Measurements from ENCODE around the gene ZMIZ1. TPM values are rescaled to one million over a fixed set of nuclear protein-coding genes. Genes with fewer than 3 reads are reported as not detected.

ZMIZ1 gene
- total RNA-seq, 2 experiments from 2014 or later, result 14.6 to 15.5 TPM

DNA sequence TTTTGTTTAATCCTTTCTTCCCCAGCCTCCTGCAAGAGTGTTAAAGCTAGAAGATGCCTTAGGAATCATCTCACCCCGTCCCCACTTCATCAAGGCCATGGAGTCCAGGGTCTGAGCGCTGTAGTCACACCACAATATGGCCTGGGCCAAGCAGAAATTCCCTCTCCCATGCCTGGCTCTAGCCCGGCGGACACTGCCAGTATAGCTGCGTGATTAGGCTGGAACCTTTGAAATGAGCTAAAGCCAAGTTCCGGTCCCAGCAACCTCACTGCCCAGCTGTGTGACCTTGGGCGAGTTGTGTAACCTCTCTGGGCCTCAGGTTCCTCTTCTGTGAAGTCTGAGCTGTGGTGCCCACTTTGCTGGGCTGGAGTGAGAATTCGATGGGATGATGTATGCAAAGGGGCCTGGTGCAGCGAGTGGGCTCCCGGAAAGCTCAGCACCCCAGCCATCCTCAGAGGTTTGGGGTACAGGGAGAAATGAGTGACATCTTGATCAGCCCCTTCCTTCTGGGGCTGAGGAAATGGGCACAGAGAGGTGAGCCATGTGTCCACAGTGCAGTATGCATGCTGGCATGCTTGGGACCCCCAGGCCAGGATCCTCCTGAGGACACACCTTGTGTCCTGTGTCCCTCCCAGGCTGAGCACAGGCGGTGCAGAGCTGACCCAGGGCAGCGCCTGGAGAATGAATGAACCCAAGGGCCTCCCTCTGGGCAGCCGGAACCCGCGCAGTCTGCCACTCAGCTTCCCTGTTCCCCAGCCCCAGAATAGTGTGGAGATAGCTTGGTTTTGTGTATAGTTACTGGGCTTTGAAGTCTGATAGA is 118.6 kb downstream of the ZMIZ1 start:
- no peak overlapping the region for H3K4me3 ChIP-seq (ENCODE audit: low read length)
- peaks cover 0 to 14% of the 10 kb centered on the region in 2 experiments for H3K9me3 ChIP-seq (ENCODE audit: control insufficient read depth in 1 of 2, insufficient read depth in 1 of 2, low read length in 2 of 2)
- H3K27ac ChIP-seq (ENCODE audit: low read depth in 1 of 2, low read length in 2 of 2), result no peak overlapping the region
- H3K9me3 Mint-ChIP-seq, result no peaks in the 10 kb centered on the region
- DNase-seq (no peak), ATAC-seq (ENCODE audit: poor library complexity) (no peak)
- no peaks in the 10 kb centered on the region for H3K4me1 Mint-ChIP-seq (ENCODE audit: low read depth)
- no peak overlapping the region for H3K27ac Mint-ChIP-seq
- intact Hi-C loops (cut with DNase I, micrococcal nuclease), result no loop called here
- no peaks in the 10 kb centered on the region for H3K27me3 Mint-ChIP-seq
- H3K4me3 Mint-ChIP-seq, result no peak overlapping the region
- CTCF ChIA-PET, result no interaction called here
- TF ChIP-seq, protein P1, sequence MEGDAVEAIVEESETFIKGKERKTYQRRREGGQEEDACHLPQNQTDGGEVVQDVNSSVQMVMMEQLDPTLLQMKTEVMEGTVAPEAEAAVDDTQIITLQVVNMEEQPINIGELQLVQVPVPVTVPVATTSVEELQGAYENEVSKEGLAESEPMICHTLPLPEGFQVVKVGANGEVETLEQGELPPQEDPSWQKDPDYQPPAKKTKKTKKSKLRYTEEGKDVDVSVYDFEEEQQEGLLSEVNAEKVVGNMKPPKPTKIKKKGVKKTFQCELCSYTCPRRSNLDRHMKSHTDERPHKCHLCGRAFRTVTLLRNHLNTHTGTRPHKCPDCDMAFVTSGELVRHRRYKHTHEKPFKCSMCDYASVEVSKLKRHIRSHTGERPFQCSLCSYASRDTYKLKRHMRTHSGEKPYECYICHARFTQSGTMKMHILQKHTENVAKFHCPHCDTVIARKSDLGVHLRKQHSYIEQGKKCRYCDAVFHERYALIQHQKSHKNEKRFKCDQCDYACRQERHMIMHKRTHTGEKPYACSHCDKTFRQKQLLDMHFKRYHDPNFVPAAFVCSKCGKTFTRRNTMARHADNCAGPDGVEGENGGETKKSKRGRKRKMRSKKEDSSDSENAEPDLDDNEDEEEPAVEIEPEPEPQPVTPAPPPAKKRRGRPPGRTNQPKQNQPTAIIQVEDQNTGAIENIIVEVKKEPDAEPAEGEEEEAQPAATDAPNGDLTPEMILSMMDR (IDR thresholded peaks at IDR 0.05), result no peak
- H3K27me3 ChIP-seq (ENCODE audit: control insufficient read depth in 1 of 2, insufficient read depth in 2 of 2, low read length in 2 of 2), result no peaks in the 10 kb centered on the region
- POLR2A ChIA-PET, result no interaction called here
- H3K36me3 Mint-ChIP-seq (ENCODE audit: low read depth), result no peaks in the 10 kb centered on the region
- H3K36me3 ChIP-seq (ENCODE audit: insufficient read depth, low read length), result no peaks in the 10 kb centered on the region
- H3K4me1 ChIP-seq (ENCODE audit: insufficient read depth, low read length), result no peaks in the 10 kb centered on the region

DNA sequence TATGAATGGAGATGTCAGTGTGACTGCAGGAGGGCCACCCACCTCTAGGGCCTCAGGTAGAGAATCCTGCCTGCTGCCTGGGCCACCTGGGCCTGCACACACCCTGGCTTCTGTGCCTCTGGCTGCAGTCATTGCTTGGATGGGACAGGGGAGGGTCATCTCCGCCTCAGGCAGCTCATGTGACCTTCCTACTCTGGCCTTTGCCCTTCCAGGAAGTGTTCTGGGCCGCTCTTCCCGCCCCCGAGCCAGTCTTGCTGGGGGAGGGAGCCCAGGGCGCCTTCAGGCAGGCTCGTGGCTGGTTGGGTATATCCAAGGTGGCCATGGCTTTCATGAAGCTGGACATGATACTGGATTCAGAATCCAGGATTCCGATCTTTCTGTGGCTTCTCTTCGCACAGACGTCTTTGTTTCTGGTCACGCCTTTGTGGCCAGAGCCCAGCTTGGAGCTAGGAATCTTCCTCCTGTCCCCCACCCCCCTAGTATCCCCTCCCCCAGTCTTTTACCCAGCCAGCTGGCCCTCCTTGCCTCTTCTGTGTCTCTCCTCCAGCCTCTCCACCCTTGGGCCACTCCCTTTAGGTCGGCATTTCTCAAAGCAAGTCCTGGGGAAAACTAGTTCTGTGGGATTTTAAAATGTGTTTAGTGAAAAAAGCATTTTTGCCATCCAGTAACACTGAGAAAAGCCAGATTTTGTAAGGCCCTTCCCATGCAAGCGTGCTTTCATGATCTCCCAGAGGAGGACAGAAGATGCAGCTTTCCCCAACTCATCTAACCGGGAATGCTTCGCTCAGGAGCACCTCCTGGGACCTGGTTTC is 119.6 kb downstream of the ZMIZ1 start:
- intact Hi-C loops (cut with DNase I, micrococcal nuclease), result no loop called here
- no peaks in the 10 kb centered on the region for H3K4me1 ChIP-seq (ENCODE audit: insufficient read depth, low read length)
- Mint-ChIP-seq H3K9me3 (no peaks in the 10 kb centered on the region), H3K36me3 (ENCODE audit: low read depth) (no peaks in the 10 kb centered on the region), H3K27me3 (no peaks in the 10 kb centered on the region), H3K27ac (no peak overlapping the region), H3K4me3 (no peak overlapping the region), H3K4me1 (ENCODE audit: low read depth) (no peaks in the 10 kb centered on the region)
- TF ChIP-seq, protein P1 (IDR thresholded peaks at IDR 0.05), result no peak
- no peak overlapping the region for H3K27ac ChIP-seq (ENCODE audit: low read depth in 1 of 2, low read length in 2 of 2)
- POLR2A ChIA-PET, result no interaction called here
- DNase-seq (no peak), ATAC-seq (ENCODE audit: poor library complexity) (no peak)
- H3K9me3 ChIP-seq (ENCODE audit: control insufficient read depth in 1 of 2, insufficient read depth in 1 of 2, low read length in 2 of 2), result peaks cover 0 to 14% of the 10 kb centered on the region in 2 experiments
- no peak overlapping the region for H3K4me3 ChIP-seq (ENCODE audit: low read length)
- no peaks in the 10 kb centered on the region for H3K36me3 ChIP-seq (ENCODE audit: insufficient read depth, low read length)
- CTCF ChIA-PET, result no interaction called here
- no peaks in the 10 kb centered on the region for H3K27me3 ChIP-seq (ENCODE audit: control insufficient read depth in 1 of 2, insufficient read depth in 2 of 2, low read length in 2 of 2)

DNA sequence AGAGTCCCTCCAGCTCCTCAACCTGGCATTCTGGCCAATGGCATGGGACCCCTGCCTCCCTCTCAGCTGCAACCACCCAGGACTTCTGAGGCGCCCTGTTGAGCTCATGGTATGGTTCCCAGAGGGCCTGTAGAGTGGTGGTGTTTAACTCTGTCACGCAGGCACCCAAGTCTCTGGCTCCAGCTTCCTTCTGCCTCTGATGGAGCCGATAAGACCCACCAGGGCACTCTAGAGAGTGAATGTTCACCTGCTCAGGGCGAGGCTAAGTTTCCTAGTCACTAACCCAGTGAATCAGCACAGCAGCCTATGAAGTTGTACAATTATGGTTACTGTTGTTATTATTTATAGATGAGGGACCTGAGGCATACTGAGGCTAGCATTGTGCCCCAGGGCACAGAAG is 120.4 kb downstream of the ZMIZ1 start:
- H3K27ac Mint-ChIP-seq, result no peak overlapping the region
- ATAC-seq (ENCODE audit: poor library complexity), result no peak

More for the DNA sequence above, 120.4 kb downstream of the ZMIZ1 start:
- peaks cover 0 to 14% of the 10 kb centered on the region in 2 experiments for H3K9me3 ChIP-seq (ENCODE audit: control insufficient read depth in 1 of 2, insufficient read depth in 1 of 2, low read length in 2 of 2)
- H3K4me1 ChIP-seq (ENCODE audit: insufficient read depth, low read length), result no peaks in the 10 kb centered on the region
- H3K27ac ChIP-seq (ENCODE audit: low read depth in 1 of 2, low read length in 2 of 2), result no peak overlapping the region
- Mint-ChIP-seq H3K4me1 (ENCODE audit: low read depth) (no peaks in the 10 kb centered on the region), H3K9me3 (no peaks in the 10 kb centered on the region), H3K4me3 (no peak overlapping the region), H3K27me3 (no peaks in the 10 kb centered on the region), H3K36me3 (ENCODE audit: low read depth) (no peaks in the 10 kb centered on the region)
- intact Hi-C loops (cut with DNase I, micrococcal nuclease), result no loop called here
- CTCF ChIA-PET, result no interaction called here
- no peak overlapping the region for H3K4me3 ChIP-seq (ENCODE audit: low read length)
- TF ChIP-seq, protein P1 (IDR thresholded peaks at IDR 0.05), result no peak
- no peak for DNase-seq
- POLR2A ChIA-PET, result no interaction called here
- no peaks in the 10 kb centered on the region for H3K27me3 ChIP-seq (ENCODE audit: control insufficient read depth in 1 of 2, insufficient read depth in 2 of 2, low read length in 2 of 2)
- H3K36me3 ChIP-seq (ENCODE audit: insufficient read depth, low read length), result no peaks in the 10 kb centered on the region

Measured in CD4-positive, alpha-beta T cell (primary cell).